HG03103 (cell line): ENCODE measurements around the gene R3HDM2.
"Not testable (repeated sequence)": the region's sequence is repeated elsewhere in the genome, so short reads cannot be mapped to it uniquely, and the experiment has no call there.

Experiments
- ATAC-seq: cut with Tn5 transposase; IDR thresholded peaks from one replicate; pipeline ENCODE4 v1.9.1; 2021; ENCODE audit warnings: low read depth; ENCODE audit not compliant: unreplicated experiment

R3HDM2 gene

DNA sequence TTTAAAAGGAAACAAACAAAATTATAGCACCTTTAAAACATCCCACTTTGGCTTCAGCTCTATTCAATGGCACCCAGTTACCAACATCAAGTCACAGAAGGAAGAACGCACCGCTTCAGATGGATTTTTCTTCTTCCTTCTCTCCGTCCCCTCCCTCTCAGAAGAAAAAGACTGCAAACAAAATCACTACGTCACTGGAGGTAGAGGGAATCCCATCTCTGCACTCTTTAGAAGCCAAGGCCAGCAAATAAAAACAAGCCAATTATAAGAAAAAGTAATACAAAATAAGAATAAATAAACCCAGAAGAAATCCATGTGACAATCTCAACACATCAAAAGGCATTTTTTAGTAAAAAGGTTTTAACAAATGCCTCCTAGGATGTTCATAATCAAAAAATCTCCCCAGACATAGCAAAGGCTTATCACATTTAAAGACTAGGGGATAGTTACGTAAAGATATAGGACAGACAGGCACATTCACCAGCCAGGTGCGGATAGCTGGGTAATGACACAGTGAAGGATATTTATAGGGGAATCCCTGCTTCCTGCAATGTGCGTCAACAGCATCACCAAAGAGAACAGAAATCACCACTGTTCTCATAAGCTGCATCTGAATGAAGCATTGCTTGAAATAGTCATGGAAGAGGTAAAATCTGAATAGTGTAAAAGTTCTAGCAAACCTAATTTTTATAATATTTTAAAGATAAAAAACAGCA, 89.4 kb downstream of the R3HDM2 start:
- no peak for ATAC-seq

DNA sequence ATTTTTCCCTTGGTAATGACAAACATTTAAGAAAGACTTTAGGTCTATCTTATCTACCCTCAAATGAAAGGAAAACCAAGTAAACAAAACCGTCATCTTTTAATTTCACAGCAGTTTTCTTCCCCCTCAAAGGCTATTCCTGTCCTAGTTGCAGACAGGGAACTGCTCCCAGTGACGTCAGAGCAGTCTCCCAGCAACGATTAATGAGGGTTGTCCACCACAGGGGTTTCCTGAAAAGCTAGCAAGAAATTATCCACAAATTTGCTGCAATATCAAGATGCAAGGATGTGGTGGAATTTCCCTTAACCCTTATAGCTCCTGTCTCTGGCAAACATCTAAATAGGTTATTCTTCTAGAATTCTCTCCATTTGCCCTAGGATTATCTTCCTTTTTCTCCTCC, 90.7 kb downstream of the R3HDM2 start:
- no peak for ATAC-seq

DNA sequence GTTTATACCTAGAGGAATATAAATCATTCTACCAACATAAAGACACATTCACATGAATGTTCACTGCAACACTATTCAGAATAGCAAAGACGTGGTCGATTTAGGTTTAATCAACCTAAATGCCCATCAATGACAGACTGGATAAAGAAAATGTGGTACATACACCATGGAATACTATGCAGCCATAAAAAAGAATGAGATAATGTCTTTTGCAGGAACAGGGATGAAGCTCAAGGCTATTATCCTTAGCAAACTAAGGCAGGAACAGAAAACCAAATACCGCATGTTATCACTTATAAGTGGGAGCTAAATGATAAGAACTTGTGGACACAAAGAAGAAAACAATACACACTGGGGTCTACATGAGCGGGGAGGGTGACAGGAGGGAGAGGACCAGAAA, 94.5 kb downstream of the R3HDM2 start:
- ATAC-seq, result not testable (repeated sequence)

DNA sequence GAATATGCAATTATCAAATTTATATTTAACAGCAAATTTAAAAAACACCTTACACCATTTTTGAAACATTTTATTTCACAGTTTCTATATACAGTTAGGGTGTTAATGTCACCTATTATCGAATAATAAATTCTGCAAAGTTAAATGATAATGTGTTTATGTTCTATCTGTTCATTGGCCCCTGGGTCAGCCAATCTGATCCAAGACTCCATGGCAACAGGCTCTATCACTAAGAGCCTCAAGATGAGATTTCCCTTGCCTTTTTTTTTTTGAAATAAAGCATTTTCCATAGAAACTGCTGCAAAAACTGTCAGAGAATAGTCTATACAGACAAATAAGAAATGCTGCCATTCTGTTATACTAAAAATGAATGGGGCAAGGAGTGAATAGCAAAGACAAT, 96.6 kb downstream of the R3HDM2 start:
- ATAC-seq, result no peak

DNA sequence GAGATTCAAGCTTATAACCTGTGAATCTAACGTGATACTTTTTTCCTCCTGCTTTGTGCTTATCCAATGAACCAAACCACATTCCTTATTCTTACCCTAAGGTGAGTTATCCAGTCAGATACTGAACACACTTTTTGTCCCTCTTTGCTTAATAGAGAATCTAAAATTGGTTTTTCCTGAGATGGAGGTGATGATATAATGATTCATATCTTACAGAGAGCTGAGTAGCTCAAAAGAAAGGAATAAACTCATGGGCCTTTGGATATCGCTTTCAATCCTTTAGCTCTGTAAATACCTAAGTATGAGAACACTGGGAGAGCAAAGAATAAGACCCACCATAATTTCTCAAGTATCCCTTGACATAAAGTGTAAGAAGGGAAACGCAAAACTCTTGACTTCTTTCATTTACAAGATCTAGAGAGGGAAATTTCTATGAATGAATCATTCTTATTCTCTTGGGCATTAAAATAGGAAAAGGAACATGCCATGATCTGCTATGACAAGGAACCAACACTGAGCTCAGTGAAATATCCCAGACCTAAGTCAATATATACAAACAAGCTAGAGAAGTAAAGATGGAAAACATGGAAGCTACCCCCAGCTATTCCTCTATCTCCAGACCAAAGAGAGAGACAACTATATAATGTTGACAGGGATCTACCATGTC, 98.1 kb downstream of the R3HDM2 start:
- ATAC-seq, result no peak

DNA sequence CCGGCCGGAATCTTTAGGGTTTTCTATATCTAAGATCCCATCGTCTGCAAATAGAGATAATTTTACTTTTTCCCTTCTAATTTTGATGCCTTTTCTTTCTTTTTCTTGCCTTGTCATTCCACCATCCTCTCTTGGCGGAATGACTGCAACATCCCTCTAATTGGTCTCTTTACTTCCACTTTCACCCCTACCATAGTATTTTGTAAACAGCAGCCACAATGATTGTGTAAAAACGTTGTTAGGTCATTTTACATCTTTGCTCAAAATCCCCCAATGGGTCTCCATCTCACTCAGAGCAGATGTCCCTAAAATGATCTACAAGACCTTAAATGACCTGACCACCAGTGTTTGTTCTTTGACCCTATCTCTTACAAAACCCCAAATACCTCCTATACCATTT, 99.9 kb downstream of the R3HDM2 start:
- no peak for ATAC-seq

DNA sequence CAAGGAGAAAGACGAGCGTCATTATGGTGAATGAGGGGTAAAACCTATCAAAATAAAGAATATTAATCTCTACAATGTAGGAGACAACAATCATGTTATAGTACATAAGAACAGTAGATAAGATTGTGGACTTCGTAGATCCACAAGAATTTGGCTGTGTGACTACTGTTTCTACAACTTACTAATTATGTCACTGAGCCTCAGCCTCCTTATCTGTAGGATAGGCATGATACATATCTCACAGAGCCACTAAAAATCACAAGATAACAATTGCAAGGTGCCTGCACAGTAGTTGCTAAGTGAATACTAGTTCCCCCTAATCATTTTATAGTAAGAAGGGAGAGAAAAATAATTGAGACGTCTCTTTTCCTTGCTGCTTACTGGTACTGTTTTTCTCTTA, 101.6 kb downstream of the R3HDM2 start:
- ATAC-seq, result no peak

DNA sequence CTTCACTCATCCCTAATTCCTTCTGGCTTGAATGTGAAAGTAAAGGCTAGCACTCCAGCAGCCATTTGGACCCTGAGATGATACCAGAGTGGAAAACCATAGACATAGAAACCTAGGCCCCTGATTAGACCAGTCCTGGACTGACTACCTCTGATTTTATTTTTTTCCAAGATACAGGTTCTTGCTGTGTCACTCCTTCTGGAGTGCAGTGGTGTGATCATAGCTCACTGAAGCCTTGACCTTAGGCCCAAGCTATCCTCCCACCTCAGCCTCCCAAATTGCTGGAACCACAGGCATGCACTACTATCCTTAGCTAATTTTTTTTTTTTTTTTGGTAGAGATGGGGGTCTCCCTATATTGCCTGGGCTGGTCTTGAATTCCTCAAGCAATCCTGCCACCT, 105.4 kb downstream of the R3HDM2 start:
- no peak for ATAC-seq

DNA sequence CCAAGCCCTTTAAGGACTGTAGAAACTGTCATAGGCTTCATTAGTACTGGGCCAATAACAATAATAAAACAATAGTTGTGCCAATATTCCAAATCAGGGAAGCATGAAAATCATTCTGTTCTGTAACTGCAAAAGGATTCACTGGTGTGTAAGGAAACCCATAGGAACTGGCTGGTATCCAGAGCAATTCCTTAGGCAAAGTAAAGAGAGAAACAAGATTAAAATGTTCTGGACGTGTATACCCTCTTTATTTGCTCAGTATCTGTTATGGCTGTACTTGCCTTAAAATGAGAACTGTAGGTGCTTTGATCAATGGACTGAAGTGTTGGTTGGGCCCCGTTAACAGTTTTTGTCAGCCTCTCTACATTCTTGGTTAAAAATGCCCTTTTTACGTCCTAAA, 107.4 kb downstream of the R3HDM2 start:
- no peak for ATAC-seq

DNA sequence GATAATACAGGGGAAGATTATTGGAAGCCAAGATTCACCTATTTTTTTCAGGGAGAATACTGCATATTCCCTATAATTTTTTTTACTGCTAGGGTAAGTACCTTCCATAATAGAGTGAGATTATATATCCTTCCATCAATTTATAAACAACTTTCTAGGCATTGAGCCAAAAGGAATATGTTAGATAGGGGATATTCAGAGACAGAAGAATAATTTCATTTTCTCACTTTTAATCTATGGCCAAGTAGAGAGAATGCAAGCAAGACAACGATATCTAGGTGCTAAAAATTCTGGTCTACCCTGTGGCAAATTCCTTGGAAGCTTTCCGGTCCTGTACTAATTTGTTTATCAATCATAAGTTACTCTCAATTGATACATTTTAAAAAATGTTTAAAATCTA, 110.2 kb downstream of the R3HDM2 start:
- no peak for ATAC-seq

DNA sequence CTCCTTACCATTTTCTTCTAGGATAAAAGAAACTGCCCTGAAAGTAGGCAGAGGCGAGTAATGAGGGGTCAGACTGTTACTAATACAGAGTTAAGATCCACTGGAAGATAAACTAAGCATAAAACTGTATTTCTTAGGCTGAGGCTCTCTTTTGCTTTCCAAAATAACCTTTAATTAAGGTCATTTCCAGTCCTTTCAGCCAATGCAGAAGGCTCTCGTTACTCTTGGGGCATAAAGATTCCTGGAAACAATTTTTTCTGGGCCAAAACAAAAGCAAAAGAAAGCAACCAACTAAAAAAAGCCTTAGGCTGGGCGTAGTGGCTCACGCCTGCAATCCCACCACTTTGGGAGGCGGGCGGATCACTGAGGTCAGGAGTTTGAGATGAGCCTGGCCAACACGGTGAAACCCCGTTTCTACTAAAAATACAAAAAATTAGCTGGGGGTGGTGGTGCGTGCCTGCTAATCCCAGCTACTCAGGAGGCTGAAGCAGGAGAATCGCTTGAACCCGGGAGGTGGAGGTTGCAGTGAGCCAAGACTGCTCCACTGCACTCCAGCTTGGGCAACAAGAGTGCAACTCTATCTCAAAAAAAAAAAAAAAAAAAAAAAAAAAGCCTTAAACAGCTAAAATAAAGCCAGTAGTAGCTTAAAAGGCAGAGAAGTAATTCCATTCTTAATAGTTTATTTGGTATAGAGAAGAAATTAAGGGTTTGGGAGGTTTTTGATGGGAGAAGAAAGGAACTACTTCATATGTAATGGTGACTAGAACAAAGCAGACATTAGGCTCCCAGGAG, 111.0 kb downstream of the R3HDM2 start:
- no peak for ATAC-seq

DNA sequence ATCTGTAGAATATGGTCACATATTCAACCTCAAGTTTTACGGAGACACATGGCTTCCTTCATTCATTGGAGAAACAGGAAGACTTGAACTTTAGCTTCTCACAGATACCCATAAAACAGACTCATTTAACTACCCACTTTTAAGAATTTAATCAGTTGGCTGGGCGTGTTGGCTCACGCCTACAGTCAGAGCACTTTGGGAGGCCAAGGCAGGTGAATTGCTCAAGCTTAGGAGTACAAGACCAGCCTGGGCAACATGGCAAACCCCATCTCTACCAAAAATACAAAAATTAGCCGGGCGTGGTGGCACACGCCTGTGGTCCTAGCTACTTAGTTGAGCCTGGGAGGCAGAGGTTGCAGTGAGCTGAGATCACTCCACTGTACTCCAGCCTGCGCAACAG, 115.2 kb downstream of the R3HDM2 start:
- no peak for ATAC-seq

DNA sequence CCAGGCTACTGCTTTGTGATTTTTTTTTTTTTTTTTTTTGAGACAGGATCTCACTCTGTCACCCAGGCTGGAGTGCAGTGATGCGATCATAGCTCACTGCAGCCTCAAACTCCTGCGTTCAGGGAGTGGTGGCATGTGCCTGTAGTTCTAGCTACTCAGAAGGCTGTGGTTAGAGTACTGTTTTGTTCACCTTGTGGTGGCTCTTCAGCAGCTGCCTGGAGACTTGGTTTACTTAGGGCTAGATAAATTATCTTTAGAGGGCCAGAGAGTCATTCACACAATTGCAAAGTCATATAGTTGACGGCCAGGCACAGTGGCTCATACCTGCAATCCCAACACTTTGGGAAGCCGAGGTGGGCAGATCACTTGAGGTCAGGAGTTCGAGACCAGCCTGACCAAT, 118.6 kb downstream of the R3HDM2 start:
- ATAC-seq, result not testable (repeated sequence)

DNA sequence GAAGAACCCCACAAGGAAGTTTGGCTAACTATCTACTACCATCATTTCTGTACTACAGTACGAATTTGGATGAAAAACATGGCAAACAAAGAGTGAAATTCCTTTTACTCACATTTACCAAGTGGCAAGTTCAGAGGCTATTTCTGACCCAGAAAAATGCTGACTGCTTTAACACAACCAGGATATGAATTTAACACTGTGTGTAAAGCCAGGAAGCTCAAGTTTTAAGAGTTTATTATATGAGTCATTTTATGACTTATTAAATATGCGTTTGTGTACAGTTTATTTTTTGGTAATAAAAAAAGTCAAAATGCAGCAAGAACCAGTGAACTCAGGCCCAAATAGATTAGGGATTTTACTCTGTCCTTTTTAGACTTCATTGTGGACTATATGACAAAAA, 121.4 kb downstream of the R3HDM2 start:
- ATAC-seq, result no peak

DNA sequence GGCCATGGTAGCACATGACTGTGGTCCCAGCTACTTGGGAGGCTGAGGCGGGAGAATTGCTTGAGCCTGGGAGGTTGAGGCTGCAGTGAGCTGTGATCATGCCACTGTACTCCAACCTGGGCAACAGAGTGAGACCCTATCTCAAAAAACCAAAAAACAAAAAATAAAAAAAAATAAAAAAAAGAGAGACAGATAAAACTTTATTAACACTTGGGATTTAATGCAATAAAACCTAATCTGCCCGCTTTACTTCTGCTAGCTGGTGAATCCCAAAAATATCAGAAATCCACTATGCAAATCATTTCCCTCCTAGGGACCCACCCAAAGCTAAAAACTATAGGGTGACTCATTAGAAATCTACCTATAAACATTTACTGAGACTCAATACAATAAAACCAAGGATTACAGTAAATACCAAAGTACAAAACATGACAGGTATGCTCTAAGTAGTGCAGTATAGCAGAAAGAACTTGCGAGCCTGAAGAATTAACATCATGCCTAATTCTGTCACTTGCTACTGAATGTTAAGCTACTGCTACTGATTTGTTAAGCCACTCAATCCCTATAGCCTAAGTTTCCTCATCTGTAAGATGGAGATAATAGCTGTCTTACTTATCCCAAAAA, 129.8 kb downstream of the R3HDM2 start:
- ATAC-seq, result no peak

DNA sequence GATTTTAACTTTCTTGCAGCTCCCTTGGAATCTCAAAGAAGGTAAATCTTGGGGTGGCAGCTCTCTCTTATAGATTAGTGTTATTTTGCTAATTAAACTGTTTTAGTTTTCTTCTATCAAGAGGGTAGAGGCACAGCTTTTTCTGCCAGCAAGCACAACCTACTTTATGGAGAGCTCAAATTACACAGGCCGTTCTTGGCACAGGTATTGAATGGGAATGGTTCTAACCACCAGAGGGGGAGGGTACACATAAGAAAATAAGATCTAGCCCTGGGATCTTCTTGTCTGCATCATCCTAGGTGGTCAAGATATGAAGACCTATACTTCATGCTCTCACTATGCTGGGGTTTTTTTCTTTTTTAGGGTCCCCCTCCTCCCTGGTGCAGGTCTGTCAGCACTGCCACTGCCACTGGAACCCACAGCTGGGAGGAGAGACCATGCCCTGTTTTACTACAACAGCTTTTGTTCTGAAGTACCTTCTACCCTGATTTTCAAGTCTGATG, 131.3 kb downstream of the R3HDM2 start:
- ATAC-seq, result no peak

DNA sequence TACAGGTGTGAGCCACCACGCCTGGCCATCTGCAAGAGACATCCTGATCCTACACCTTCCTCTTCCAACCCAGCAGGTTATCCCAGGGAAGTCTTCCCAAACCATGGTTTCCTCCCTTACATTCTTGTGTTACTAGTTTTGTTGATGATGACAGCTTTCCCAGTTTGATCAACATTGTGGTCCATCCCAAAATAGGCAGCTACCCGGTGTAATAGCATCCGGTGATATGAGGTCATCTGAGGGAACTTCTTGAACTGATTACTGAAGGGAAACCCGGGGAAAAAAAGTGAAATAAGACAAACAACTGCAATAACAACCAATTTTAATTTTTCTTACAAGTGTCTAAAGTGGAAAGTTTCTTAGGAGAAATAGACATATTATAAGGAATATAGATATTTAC, 134.6 kb downstream of the R3HDM2 start:
- ATAC-seq, result no peak

DNA sequence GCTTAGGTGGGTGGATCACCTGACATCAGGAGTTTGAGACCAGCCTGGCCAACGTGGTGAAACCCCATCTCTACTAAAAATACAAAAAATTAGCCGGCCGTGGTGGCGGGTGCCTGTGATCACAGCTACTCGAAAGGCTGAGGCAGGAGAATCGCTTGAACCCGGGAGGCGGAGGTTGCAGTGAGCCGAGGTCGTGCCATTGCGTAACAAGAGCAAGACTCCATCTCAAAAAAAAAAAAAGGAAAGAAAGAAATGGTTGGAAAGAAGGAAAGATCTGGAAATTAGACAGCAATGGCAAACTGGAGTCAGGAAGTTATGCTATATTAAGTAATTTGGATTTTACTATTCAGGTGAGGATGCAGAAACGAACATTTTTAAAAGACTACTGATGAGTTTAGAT, 148.8 kb downstream of the R3HDM2 start:
- not testable (repeated sequence) for ATAC-seq

DNA sequence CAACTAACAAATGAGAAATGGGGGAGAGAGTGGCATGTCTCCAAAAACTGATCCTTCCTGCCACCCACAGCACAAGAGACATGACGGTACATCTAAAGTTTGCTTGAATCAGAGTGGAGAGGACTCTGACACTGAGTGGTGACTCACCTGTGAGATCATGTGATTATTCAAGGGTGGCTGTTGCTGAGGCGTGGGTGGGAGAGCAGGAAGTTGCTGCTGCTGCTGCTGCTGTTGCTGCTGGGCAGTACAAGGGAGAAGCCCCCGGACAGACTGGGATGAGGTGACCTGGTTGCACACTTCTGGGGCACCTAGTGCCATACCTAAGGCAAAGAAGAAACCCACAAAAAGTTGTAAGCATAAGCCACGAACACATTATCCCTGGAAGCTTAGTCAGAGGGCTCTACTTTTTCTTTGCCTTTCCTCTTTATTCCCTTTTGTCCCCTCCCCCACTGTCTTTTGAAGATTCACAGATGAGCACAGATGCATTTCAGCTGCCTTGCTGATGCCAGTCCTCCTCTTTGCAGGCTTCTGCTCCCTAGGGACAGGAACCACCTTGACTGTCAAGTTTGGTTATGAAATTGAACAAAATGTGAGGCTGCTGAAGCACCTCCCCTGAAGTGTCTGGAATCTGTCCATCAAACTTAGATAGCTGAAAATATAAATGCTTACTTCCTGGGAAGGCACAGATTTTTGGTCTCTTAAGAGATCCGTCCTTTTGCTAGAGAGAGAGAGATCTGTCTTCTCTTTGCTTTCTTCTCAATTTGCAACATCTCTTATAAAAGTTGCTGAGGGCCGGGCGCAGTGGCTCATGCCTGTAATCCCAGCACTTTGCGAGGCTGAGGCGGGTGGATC, 150.4 kb downstream of the R3HDM2 start:
- peak; percentile 93 for ATAC-seq
